GM19240 (cell line): ENCODE measurements around the gene RPP30.
"Not testable (repeated sequence)": the region's sequence is repeated elsewhere in the genome, so short reads cannot be mapped to it uniquely, and the experiment has no call there.

Experiments
- DNase-seq: peaks from one replicate; pipeline ENCODE4 v3.0.0; 2011; ENCODE audit warnings: low spot score; ENCODE audit not compliant: insufficient read length

The RPP30 gene

GRCh38 chr10:90939648-90940047, 67.9 kb downstream of the RPP30 start:
- no peak for DNase-seq

- not testable (repeated sequence) for DNase-seq
Observed at GRCh38 chr10:90942980-90943379, 71.2 kb downstream of the RPP30 start.

GRCh38 chr10:90944749-90945148, 73.0 kb downstream of the RPP30 start:
- DNase-seq, result no peak

- no peak for DNase-seq
Observed at GRCh38 chr10:90945491-90946070, 73.8 kb downstream of the RPP30 start.

GRCh38 chr10:90947030-90947960, 75.5 kb downstream of the RPP30 start:
- no peak for DNase-seq
